GM23338 (cell line): ENCODE results near the gene PPP4R2. TPM values are rescaled to one million over a fixed set of nuclear protein-coding genes. Genes with fewer than 3 reads are reported as not detected.

Experiments
- CREB1 ChIP-seq: fragments of 250-450 bp; sonication (Bioruptor Pico); IDR thresholded peaks from 2 replicates; pipeline ENCODE4 v1.5.0; 2020; ENCODE audit warnings: low read depth, mild to moderate bottlenecking, moderate library complexity
- CTCF ChIP-seq, 2 experiments: fragments of 200-600 bp in 1 of 2; sonication (generic) in 1 of 2; conservative IDR thresholded peaks; 2 replicates each; pipeline versions ENCODE4 v1.5.1 to v1.6.1; 2016 to 2017; ENCODE audit warnings: antibody characterized with exemption in 2 of 2, low read depth in 2 of 2, mild to moderate bottlenecking in 2 of 2, moderate library complexity in 1 of 2
- REST ChIP-seq: IDR thresholded peaks from one replicate; pipeline ENCODE4 v1.6.1; 2018; ENCODE audit warnings: antibody characterized with exemption; ENCODE audit not compliant: unreplicated experiment
- ZNF462 ChIP-seq: fragments of 250-450 bp; sonication (Bioruptor Pico); IDR thresholded peaks from 2 replicates; pipeline ENCODE4 v1.5.0; 2020; ENCODE audit warnings: mild to moderate bottlenecking, moderate library complexity
- polyA plus RNA-seq: library from polyadenylated mRNA; unstranded; fragments of >200 nt; fragmentation: Nextera tagmentation; extraction: Ambion mirVana; gene quantifications from 2 replicates; pipeline ENCODE4 v1.2.1, GENCODE V29; 2016
- total RNA-seq: library from RNA; depleted of rRNA; stranded (reverse); fragments of >200 nt; shearing (Covaris generic); gene quantifications from 2 replicates; pipeline ENCODE4 v1.2.3, GENCODE V29; 2014

The PPP4R2 gene
- total and polyA plus RNA-seq, 2 experiments from 2014 or later = 62.7 to 117 TPM

- no peak for TF ChIP-seq ZNF462 (CRISPR knock-in tag)
- no peak for TF ChIP-seq CTCF (conservative IDR thresholded peaks at IDR 0.05; ENCODE audit: low read depth in 2 of 2)
- no peak for TF ChIP-seq CREB1 (CRISPR knock-in tag)
- no peak for TF ChIP-seq REST
Measured at GRCh38 chr3:73049319-73049718, 52.7 kb downstream of the PPP4R2 start (continued).
